GM23338 (cell line): ENCODE data around the gene TNFSF4. TPM values are rescaled to one million over a fixed set of nuclear protein-coding genes. Genes with fewer than 3 reads are reported as not detected.

ENCODE experiments used
- ATAC-seq: fragments of 200-7000 bp; cut with Tn5 transposase; 3 replicates; pipeline ENCODE4 v1.9.1; 2020
- DNase-seq: peaks from one replicate; pipeline ENCODE4 v3.0.0-alpha.2; 2015; ENCODE audit warnings: low spot score
- H2AFZ ChIP-seq: fragments of 200-600 bp; sonication (generic); 2 replicates; pipeline ENCODE4 v1.8.0; 2016; ENCODE audit warnings: antibody characterized with exemption, mild to moderate bottlenecking, moderate library complexity
- H3F3A ChIP-seq: fragments of 200-600 bp; sonication (generic); replicated peaks from 2 replicates; pipeline ENCODE4 v1.8.0; 2017; ENCODE audit warnings: antibody characterized with exemption, mixed run types, low read depth
- H3K27ac ChIP-seq: fragments of 200-600 bp; sonication (generic); 2 replicates; pipeline ENCODE4 v1.6.1; 2016; ENCODE audit warnings: low read depth
- H3K27me3 ChIP-seq: fragments of 200-600 bp; sonication (generic); 2 replicates; pipeline ENCODE4 v1.8.0; 2016; ENCODE audit warnings: mild to moderate bottlenecking, mixed run types, moderate library complexity; ENCODE audit not compliant: insufficient read depth
- H3K36me3 ChIP-seq: fragments of 200-600 bp; sonication (generic); 2 replicates; pipeline ENCODE4 v1.8.0; 2016; ENCODE audit warnings: mild to moderate bottlenecking; ENCODE audit not compliant: insufficient read depth
- H3K4me1 ChIP-seq: fragments of 200-600 bp; sonication (generic); 2 replicates; pipeline ENCODE4 v1.8.0; 2016; ENCODE audit warnings: mild to moderate bottlenecking, moderate library complexity; ENCODE audit not compliant: insufficient read depth
- H3K4me2 ChIP-seq: fragments of 200-600 bp; sonication (generic); 2 replicates; pipeline ENCODE4 v1.7.1; 2017; ENCODE audit warnings: mixed run types
- H3K4me3 ChIP-seq: fragments of 200-600 bp; sonication (generic); 2 replicates; pipeline ENCODE4 v1.6.1; 2016; ENCODE audit warnings: mixed run types
- H3K79me2 ChIP-seq: fragments of 200-600 bp; sonication (generic); replicated peaks from 2 replicates; pipeline ENCODE4 v1.8.0; 2017; ENCODE audit warnings: mild to moderate bottlenecking; ENCODE audit not compliant: insufficient read depth
- H3K9me2 ChIP-seq: fragments of 200-600 bp; sonication (generic); 2 replicates; pipeline ENCODE4 v1.8.0; 2017; ENCODE audit not compliant: insufficient read depth
- H4K20me1 ChIP-seq: fragments of 200-600 bp; sonication (generic); replicated peaks from 2 replicates; pipeline ENCODE4 v1.8.0; 2017; ENCODE audit warnings: mild to moderate bottlenecking; ENCODE audit not compliant: insufficient read depth
- H3K27ac Mint-ChIP-seq: 2 replicates; pipeline ENCODE4 v1.8.0; 2020; ENCODE audit warnings: inconsistent platforms, mild to moderate bottlenecking, moderate library complexity, mixed read lengths
- H3K27me3 Mint-ChIP-seq: 3 replicates; pipeline ENCODE4 v1.8.0; 2022; ENCODE audit warnings: low read depth, mild to moderate bottlenecking, moderate library complexity, mixed read lengths, inconsistent platforms; ENCODE audit not compliant: insufficient read depth, poor library complexity
- H3K36me3 Mint-ChIP-seq: 3 replicates; pipeline ENCODE4 v1.8.0; 2021; ENCODE audit warnings: low read depth, mild to moderate bottlenecking, inconsistent platforms, moderate library complexity, mixed read lengths
- H3K4me1 Mint-ChIP-seq: 3 replicates; pipeline ENCODE4 v1.8.0; 2020; ENCODE audit warnings: mild to moderate bottlenecking, inconsistent platforms, mixed read lengths
- H3K4me3 Mint-ChIP-seq: 3 replicates; pipeline ENCODE4 v1.8.0; 2021; ENCODE audit warnings: moderate library complexity, mild to moderate bottlenecking, inconsistent platforms, mixed read lengths
- H3K9me3 Mint-ChIP-seq: 3 replicates; pipeline ENCODE4 v1.8.0; 2020; ENCODE audit warnings: moderate library complexity, mild to moderate bottlenecking, inconsistent platforms, mixed read lengths
- CREB1 ChIP-seq: fragments of 250-450 bp; sonication (Bioruptor Pico); IDR thresholded peaks from 2 replicates; pipeline ENCODE4 v1.5.0; 2020; ENCODE audit warnings: low read depth, mild to moderate bottlenecking, moderate library complexity
- ETS1 ChIP-seq: IDR thresholded peaks from 2 replicates; pipeline ENCODE4 v1.6.1; 2016; ENCODE audit warnings: antibody characterized with exemption
- EZH2phosphoT487 ChIP-seq: fragments of 200-600 bp; sonication (generic); IDR thresholded peaks from one replicate; pipeline ENCODE4 v1.8.1; 2018; ENCODE audit warnings: antibody characterized with exemption; ENCODE audit not compliant: unreplicated experiment
- NANOG ChIP-seq: IDR thresholded peaks from 2 replicates; pipeline ENCODE4 v1.6.1; 2016; ENCODE audit warnings: antibody characterized with exemption, borderline replicate concordance
- POLR2AphosphoS5 ChIP-seq: IDR thresholded peaks from 2 replicates; pipeline ENCODE4 v1.6.1; 2016; ENCODE audit warnings: antibody characterized with exemption, low read depth
- ZNF114 ChIP-seq: fragments of 250-450 bp; sonication (Bioruptor Pico); IDR thresholded peaks from 2 replicates; pipeline ENCODE4 v1.5.0; 2020; ENCODE audit warnings: mild to moderate bottlenecking, moderate library complexity
- ZNF331 ChIP-seq: fragments of 250-450 bp; sonication (Bioruptor Pico); IDR thresholded peaks from 2 replicates; pipeline ENCODE4 v1.5.0; 2020; ENCODE audit warnings: low read depth, mild to moderate bottlenecking, moderate library complexity
- polyA plus RNA-seq: library from polyadenylated mRNA; unstranded; fragments of >200 nt; fragmentation: Nextera tagmentation; extraction: Ambion mirVana; gene quantifications from 2 replicates; pipeline ENCODE4 v1.2.1, GENCODE V29; 2016
- total RNA-seq: library from RNA; depleted of rRNA; stranded (reverse); fragments of >200 nt; shearing (Covaris generic); gene quantifications from 2 replicates; pipeline ENCODE4 v1.2.3, GENCODE V29; 2014

TNFSF4 gene
- total and polyA plus RNA-seq, 2 experiments from 2014 or later: 0.55 to 1.5 TPM

GRCh38 chr1:173223031-173223380, 15.9 kb upstream of the TNFSF4 start (continued):
- no peak for TF ChIP-seq CREB1 (CRISPR knock-in tag)
- TF ChIP-seq NANOG: no peak
- TF ChIP-seq ETS1: no peak

GRCh38 chr1:173222149-173223030, 15.3 kb upstream of the TNFSF4 start:
- H3K4me1 Mint-ChIP-seq: no peaks in the 10 kb centered on the region
- Histone ChIP-seq H3K4me3 (no peak overlapping the region), H3K79me2 (no peaks in the 10 kb centered on the region), H3K36me3 (no peaks in the 10 kb centered on the region), H2AFZ (no peak overlapping the region), H3K4me2 (no peak overlapping the region), H3K27me3 (no peaks in the 10 kb centered on the region), H3F3A (no peaks in the 10 kb centered on the region), H3K4me1 (no peaks in the 10 kb centered on the region), H3K27ac (no peak overlapping the region), H4K20me1 (no peaks in the 10 kb centered on the region), H3K9me2 (no peaks in the 10 kb centered on the region; the same call in 1 of the 2 replicates)
- no peak overlapping the region for H3K4me3 Mint-ChIP-seq
- no peak for ATAC-seq
- peaks cover 11% of the 10 kb centered on the region for H3K9me3 Mint-ChIP-seq
- no peak for DNase-seq
- no peak overlapping the region for H3K27ac Mint-ChIP-seq
- no peak for TF ChIP-seq ZNF331 (CRISPR knock-in tag)
- H3K27me3 Mint-ChIP-seq: no peaks in the 10 kb centered on the region
- peaks cover 2% of the 10 kb centered on the region; the same call in 1 of the 3 replicates for H3K36me3 Mint-ChIP-seq

- no peak overlapping the region for H3K4me2 ChIP-seq
- H3K4me3 ChIP-seq: no peak overlapping the region
- no peaks in the 10 kb centered on the region for H3K36me3 ChIP-seq
- H3K27me3 Mint-ChIP-seq: peaks cover 4% of the 10 kb centered on the region
- H3K4me1 ChIP-seq: no peaks in the 10 kb centered on the region
- H3K9me3 Mint-ChIP-seq: no peaks in the 10 kb centered on the region
- H3K4me1 Mint-ChIP-seq: no peaks in the 10 kb centered on the region
- no peak for ATAC-seq
- no peaks in the 10 kb centered on the region for H3K79me2 ChIP-seq
- H3K36me3 Mint-ChIP-seq: no peaks in the 10 kb centered on the region
- no peaks in the 10 kb centered on the region for H3K27me3 ChIP-seq
- no peaks in the 10 kb centered on the region; the same call in 1 of the 2 replicates for H3K9me2 ChIP-seq
- H2AFZ ChIP-seq: no peak overlapping the region
- H4K20me1 ChIP-seq: 0 out of 2 replicates have a peak, but pooled peaks cover 3% of the 10 kb centered on the region
- TF ChIP-seq EZH2phosphoT487: no peak
- no peak for TF ChIP-seq POLR2AphosphoS5
- H3K27ac ChIP-seq: no peak overlapping the region
- no peak overlapping the region for H3K4me3 Mint-ChIP-seq
- no peak for DNase-seq
- H3F3A ChIP-seq: no peaks in the 10 kb centered on the region
- no peak overlapping the region for H3K27ac Mint-ChIP-seq
Measured at GRCh38 chr1:173220157-173220556, 13.0 kb upstream of the TNFSF4 start.

GRCh38 chr1:173213665-173214064, 6.5 kb upstream of the TNFSF4 start:
- Histone ChIP-seq H3F3A (no peaks in the 10 kb centered on the region), H3K4me3 (no peak overlapping the region), H3K79me2 (no peaks in the 10 kb centered on the region), H3K4me2 (no peak overlapping the region), H2AFZ (no peak overlapping the region), H3K27me3 (peaks cover 51% of the 10 kb centered on the region), H4K20me1 (peaks cover 6% of the 10 kb centered on the region; the same call in 1 of the 2 replicates), H3K9me2 (peaks cover 3% of the 10 kb centered on the region; the same call in 1 of the 2 replicates), H3K27ac (no peak overlapping the region), H3K36me3 (no peaks in the 10 kb centered on the region), H3K4me1 (no peaks in the 10 kb centered on the region)
- no peak for ATAC-seq
- DNase-seq: no peak
- Mint-ChIP-seq H3K36me3 (no peaks in the 10 kb centered on the region), H3K4me3 (no peak overlapping the region), H3K27me3 (peaks cover 21% of the 10 kb centered on the region), H3K9me3 (no peaks in the 10 kb centered on the region), H3K4me1 (peaks cover 10% of the 10 kb centered on the region), H3K27ac (no peak overlapping the region)
- no peak for TF ChIP-seq ZNF114 (CRISPR knock-in tag)
- TF ChIP-seq NANOG: no peak
